Skeletal muscle satellite cell (primary cell): ENCODE results near the gene NYAP1.
"Not testable (repeated sequence)": the region's sequence is repeated elsewhere in the genome, so short reads cannot be mapped to it uniquely, and the experiment has no call there.

Experiments used
- H3K27me3 ChIP-seq: 2 replicates; pipeline ENCODE4 v1.7.0; 2013; ENCODE audit warnings: low read length; ENCODE audit not compliant: control insufficient read depth, insufficient read depth
- H3K36me3 ChIP-seq: 2 replicates; pipeline ENCODE4 v1.7.0; 2013; ENCODE audit warnings: mild to moderate bottlenecking, control low read depth, low read length; ENCODE audit not compliant: insufficient read depth
- H3K4me1 ChIP-seq: 2 replicates; pipeline ENCODE4 v1.7.0; 2013; ENCODE audit warnings: low read length; ENCODE audit not compliant: control insufficient read depth, insufficient read depth
- H3K4me2 ChIP-seq: 2 replicates; pipeline ENCODE4 v1.7.0; 2013; ENCODE audit warnings: mild to moderate bottlenecking, low read length
- H3K4me3 ChIP-seq: 2 replicates; pipeline ENCODE4 v1.7.0; 2013; ENCODE audit warnings: low read length
- H3K9ac ChIP-seq: 2 replicates; pipeline ENCODE4 v1.7.0; 2013; ENCODE audit warnings: mild to moderate bottlenecking, low read depth, low read length, moderate library complexity
- H3K9me3 ChIP-seq: replicated peaks from 2 replicates; pipeline ENCODE4 v1.7.0; 2013; ENCODE audit warnings: mild to moderate bottlenecking, control low read depth, low read length

NYAP1 gene

GRCh38 chr7:100521076-100521475 is 37.3 kb downstream of the NYAP1 start:
- H3K9ac ChIP-seq: no peak overlapping the region
- H3K4me1 ChIP-seq: peaks cover 7% of the 10 kb centered on the region
- H3K4me3 ChIP-seq: no peak overlapping the region
- H3K36me3 ChIP-seq: no peaks in the 10 kb centered on the region
- H3K27me3 ChIP-seq: no peaks in the 10 kb centered on the region
- no peaks in the 10 kb centered on the region for H3K9me3 ChIP-seq
- H3K4me2 ChIP-seq: no peak overlapping the region

DNA sequence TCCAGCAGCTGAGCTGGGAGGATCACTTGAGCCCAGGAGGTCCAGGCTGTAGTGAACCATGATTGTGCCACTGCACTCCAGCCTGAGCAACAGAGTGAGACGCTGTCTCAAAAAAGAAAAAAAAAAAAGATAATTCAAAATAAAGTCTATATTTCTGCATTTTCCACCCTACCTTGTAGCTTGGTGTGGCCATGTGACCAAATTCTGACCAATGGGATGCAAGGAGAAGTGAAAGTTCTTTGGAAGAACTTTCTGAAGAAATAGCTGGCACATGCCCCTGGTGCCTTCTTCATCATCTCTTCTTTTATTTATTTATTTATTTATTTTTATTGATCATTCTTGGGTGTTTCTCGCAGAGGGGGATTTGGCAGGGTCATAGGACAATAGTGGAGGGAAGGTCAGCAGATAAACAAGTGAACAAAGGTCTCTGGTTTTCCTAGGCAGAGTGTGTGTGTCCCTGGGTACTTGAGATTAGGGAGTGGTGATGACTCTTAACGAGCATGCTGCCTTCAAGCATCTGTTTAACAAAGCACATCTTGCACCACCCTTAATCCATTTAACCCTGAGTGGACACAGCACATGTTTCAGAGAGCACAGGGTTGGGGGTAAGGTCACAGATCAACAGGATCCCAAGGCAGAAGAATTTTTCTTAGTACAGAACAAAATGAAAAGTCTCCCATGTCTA is 38.3 kb downstream of the NYAP1 start:
- not testable (repeated sequence) for H3K9ac ChIP-seq, H3K4me1 ChIP-seq, H3K27me3 ChIP-seq, H3K4me3 ChIP-seq, H3K36me3 ChIP-seq, H3K9me3 ChIP-seq, H3K4me2 ChIP-seq

DNA sequence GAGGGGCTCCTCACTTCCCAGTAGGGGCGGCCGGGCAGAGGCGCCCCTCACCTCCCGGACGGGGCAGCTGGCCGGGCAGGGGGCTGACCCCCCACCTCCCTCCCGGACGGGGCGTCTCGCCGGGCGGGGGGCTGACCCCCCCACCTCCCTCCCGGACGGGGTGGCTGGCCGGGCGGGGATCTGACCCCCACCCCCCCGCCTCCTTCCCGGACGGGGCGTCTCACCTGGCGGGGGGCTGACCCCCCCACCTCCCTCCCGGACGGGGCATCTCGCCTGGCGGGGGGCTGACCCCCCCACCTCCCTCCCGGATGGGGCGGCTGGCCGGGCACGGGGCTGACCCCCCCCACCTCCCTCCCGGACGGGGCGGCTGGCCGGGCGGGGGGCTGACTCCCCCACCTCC is 39.5 kb downstream of the NYAP1 start:
- H3K9me3 ChIP-seq, H3K9ac ChIP-seq, H3K36me3 ChIP-seq, H3K4me3 ChIP-seq, H3K4me1 ChIP-seq, H3K4me2 ChIP-seq, H3K27me3 ChIP-seq: not testable (repeated sequence)

GRCh38 chr7:100528108-100528866 is 44.6 kb downstream of the NYAP1 start:
- H3K27me3 ChIP-seq, H3K4me2 ChIP-seq, H3K9me3 ChIP-seq, H3K4me1 ChIP-seq, H3K4me3 ChIP-seq, H3K36me3 ChIP-seq, H3K9ac ChIP-seq: not testable (repeated sequence)

DNA sequence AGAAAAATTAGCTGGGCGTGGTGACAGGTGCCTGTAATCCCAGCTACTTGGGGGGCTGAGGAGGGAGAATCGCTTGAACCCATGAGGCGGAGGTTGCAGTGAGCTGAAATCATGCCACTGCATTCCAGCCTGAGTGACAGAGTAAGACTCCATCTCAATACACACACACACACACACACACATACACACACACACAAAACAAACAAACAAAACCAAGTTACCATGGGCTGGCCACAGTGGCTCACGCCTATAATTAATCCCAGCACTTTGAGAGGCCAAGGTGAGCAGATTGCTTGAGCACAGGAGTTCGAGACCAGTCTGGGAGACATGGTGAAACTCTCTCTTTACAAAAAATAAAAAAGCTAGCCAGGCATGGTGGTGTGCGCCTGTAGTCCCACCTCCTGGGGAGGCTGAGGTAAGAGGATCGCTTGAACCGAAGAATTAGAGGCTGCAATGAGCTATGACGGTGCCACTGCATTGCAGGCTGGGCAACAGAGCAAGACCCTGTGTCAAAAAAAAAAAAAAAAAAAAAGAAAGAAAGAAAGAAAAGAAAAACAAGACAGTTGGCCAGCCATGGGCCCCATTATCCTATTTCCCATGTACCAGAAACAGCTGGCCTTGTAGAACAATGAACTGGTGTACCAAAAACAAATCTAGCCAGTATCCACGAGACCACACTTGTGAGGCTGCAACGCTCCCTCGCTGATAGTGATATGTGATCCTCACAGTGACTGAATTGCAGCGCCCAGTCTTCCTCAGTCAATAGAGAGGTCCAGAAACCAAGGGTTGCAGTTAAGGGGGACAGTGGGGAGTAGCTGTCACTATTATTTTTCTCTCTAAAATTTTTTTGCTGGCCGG is 48.7 kb downstream of the NYAP1 start:
- peaks cover 12% of the 10 kb centered on the region for H3K27me3 ChIP-seq
- H3K36me3 ChIP-seq: no peaks in the 10 kb centered on the region
- no peak overlapping the region for H3K9ac ChIP-seq
- no peak overlapping the region for H3K4me2 ChIP-seq
- no peak overlapping the region for H3K4me3 ChIP-seq
- peaks cover under 1% of the 10 kb centered on the region for H3K4me1 ChIP-seq
- H3K9me3 ChIP-seq: no peaks in the 10 kb centered on the region

DNA sequence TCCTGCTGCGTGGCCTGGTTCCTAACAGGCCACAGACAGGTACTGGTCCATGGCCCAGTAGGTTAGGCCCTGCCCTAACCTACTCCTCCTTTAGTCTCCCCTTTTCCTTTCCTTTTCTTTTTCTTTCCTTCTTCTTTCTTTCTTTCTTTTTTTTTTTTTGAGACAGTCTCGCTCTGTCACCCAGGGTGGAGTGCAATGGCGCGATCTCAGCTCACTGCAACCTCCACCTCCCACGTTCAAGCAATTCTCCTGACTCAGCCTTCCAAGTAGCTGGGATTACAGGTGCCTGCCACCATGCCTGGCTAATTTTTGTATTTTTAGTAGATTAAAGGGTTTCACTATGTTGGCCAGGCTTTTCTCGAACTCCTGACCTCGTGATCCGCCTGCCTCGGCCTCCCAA is 52.3 kb downstream of the NYAP1 start:
- not testable (repeated sequence) for H3K36me3 ChIP-seq, H3K9ac ChIP-seq, H3K4me3 ChIP-seq, H3K9me3 ChIP-seq, H3K4me2 ChIP-seq
- peaks cover 12% of the 10 kb centered on the region for H3K27me3 ChIP-seq
- H3K4me1 ChIP-seq: peaks cover 11% of the 10 kb centered on the region

GRCh38 chr7:100536695-100537094 is 53.0 kb downstream of the NYAP1 start:
- not testable (repeated sequence) for H3K9ac ChIP-seq, H3K4me2 ChIP-seq, H3K4me3 ChIP-seq, H3K36me3 ChIP-seq, H3K9me3 ChIP-seq
- peaks cover 14% of the 10 kb centered on the region for H3K4me1 ChIP-seq
- peaks cover 12% of the 10 kb centered on the region for H3K27me3 ChIP-seq

DNA sequence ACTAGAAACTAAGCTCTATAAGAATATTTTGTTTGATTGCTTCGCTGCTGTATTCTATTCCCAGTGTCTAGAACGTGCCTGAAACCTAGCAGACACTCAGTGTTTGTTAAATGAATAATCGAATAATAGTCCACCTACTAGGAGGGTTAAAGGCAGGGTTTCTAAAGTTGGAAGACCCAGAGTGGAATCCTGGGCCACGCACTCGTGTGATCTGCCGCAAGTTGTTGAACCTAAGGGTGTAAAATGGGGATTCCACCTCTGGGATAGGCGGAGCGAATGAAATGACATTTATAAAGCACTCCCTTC is 54.6 kb downstream of the NYAP1 start:
- H3K4me3 ChIP-seq: peak overlapping the region; percentile 63

GRCh38 chr7:100538654-100539435 is 55.1 kb downstream of the NYAP1 start, which contains the start of gene AGFG2:
AGFG2 (plus strand) TSS chr7:100539203; CDS start chr7:100539347, 144 bp downstream.
- H3K9me3 ChIP-seq: no peaks in the 10 kb centered on the region
- H3K4me3 ChIP-seq: peak within 1 kb of the TSS; percentile 79
- peak within 1 kb of the TSS; percentile 85 for H3K4me2 ChIP-seq
- peaks cover 26% of the 10 kb centered on the region for H3K4me1 ChIP-seq
- H3K9ac ChIP-seq: peak within 1 kb of the TSS; percentile 62
- no peaks in the 10 kb centered on the region for H3K36me3 ChIP-seq
- peaks cover 5% of the 10 kb centered on the region for H3K27me3 ChIP-seq

More for the DNA sequence above, 54.6 kb downstream of the NYAP1 start:
- H3K27me3 ChIP-seq: peaks cover 7% of the 10 kb centered on the region
- H3K4me2 ChIP-seq: peak overlapping the region; percentile 85
- H3K4me1 ChIP-seq: peaks cover 21% of the 10 kb centered on the region
- H3K9ac ChIP-seq: no peak overlapping the region
- H3K9me3 ChIP-seq: no peaks in the 10 kb centered on the region
- no peaks in the 10 kb centered on the region for H3K36me3 ChIP-seq

GRCh38 chr7:100539436-100540006 is 55.8 kb downstream of the NYAP1 start:
- Histone ChIP-seq H3K27me3 (no peaks in the 10 kb centered on the region), H3K9me3 (no peaks in the 10 kb centered on the region), H3K9ac (peak overlapping the region; percentile 62), H3K4me1 (peaks cover 33% of the 10 kb centered on the region), H3K36me3 (no peaks in the 10 kb centered on the region), H3K4me2 (peak overlapping the region; percentile 83), H3K4me3 (peak overlapping the region; percentile 79)
